GM10266 (cell line): Measurements from ENCODE around the gene LRIG1.

Source experiments
- DNase-seq: peaks from one replicate; pipeline ENCODE4 v3.0.0; 2012; ENCODE audit errors: extremely low spot score
- CTCF ChIP-seq: IDR thresholded peaks from 2 replicates; pipeline ENCODE4 v1.5.1; 2012; ENCODE audit warnings: mild to moderate bottlenecking, low read depth; ENCODE audit not compliant: control insufficient read depth, insufficient read depth; ENCODE audit errors: missing control alignments

Gene LRIG1

DNA sequence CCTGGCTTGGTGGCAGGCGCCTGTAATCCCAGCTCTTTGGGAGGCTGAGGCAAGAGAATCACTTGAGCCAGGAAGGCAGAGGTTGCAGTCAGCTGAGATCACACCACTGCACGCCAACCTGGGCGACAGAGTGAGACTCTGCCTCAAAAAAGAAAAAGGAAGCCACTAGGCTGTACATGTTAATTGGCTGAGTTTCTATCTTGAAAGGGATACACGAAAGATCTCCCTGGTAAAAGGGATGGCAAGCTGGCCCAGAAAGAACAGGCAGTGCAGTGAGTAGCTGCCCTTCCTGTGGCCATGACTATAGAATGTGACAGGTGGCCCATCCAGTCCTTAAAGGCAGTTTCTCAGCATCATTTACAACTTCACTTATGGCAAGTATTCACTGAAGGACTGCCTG, 12.3 kb downstream of the LRIG1 start:
- no peak for TF ChIP-seq CTCF
- DNase-seq, result no peak

- DNase-seq, result no peak
- TF ChIP-seq CTCF, result no peak
Measured at GRCh38 chr3:66487465-66487864, 13.4 kb downstream of the LRIG1 start.

DNA sequence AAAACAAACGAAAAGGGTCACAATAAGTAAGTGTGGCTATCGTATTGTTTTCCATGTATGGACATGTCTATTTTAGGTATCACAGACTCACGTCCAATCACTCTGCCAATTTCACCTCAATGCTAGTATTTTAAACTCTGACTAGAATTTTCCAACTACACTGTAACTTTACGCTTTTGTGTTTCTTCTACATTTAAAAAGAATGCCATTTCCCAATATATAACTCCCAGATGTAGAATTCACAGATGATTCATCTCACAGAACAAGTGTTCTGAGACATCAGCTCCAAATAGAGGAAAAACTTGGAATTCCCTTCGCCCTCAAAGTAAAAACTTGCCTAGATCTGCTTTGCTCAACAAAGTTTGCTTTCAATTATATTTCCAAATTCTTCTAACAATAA, 14.2 kb downstream of the LRIG1 start:
- no peak for DNase-seq
- TF ChIP-seq CTCF, result no peak

GRCh38 chr3:66486202-66486601, 14.6 kb downstream of the LRIG1 start:
- TF ChIP-seq CTCF, result no peak
- DNase-seq, result no peak

- DNase-seq, result no peak
- no peak for TF ChIP-seq CTCF
Measured at GRCh38 chr3:66485291-66485968, 15.4 kb downstream of the LRIG1 start.

DNA sequence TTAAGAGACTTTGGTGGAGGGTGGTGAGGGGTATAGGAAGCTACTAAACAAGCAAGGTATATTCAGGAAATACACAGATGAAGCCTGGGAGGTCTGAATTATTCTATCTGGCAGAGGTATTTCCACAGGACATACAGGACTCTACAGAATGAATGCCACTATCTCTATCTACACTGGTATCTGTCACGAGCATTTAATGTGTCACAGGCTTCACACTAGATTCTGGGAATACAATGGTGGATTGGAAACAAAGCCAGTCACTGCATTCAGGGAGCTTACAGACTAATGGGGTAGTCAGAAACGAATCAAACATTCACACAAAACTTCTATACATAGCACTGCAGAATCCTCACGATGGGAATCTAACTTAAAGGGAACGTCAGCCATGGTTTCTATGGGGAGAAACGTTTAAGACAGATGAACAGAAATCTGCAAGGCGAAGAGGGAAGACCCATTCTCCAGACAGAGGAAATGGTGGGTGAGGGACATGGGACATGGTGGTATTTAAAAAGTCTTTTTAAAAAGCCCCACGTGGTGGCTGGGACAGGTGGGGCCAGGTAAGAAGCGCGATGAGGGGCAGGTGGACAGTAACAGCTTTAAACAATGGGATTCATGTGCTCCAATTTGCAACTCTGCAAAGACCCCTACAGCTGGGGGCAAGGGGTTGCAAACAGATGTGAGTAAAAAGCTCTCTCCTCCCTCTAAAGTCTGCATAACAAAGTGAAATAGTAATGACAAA, 16.5 kb downstream of the LRIG1 start:
- TF ChIP-seq CTCF, result no peak
- DNase-seq, result no peak

GRCh38 chr3:66483409-66483906, 17.4 kb downstream of the LRIG1 start:
- TF ChIP-seq CTCF, result no peak
- no peak for DNase-seq
